Endometrial microvascular endothelial cells (primary cell): Measurements from ENCODE around the gene MEGF11. TPM values are rescaled to one million over a fixed set of nuclear protein-coding genes. Genes with fewer than 3 reads are reported as not detected.
"Not testable (repeated sequence)": the region's sequence is repeated elsewhere in the genome, so short reads cannot be mapped to it uniquely, and the experiment has no call there.

ENCODE experiments used
- in situ Hi-C: cut with HindIII; loops from 2 replicates; pipeline ENCODE4 v1.10.0; 2017; ENCODE audit warnings: low sequenced_read_pairs, low pct_unique_long_range_greater_than_20kb; ENCODE audit errors: inconsistent ontology term
- total RNA-seq: library from RNA; depleted of rRNA; stranded (reverse); fragments of >200 nt; gene quantifications from one replicate; pipeline ENCODE4 v1.2.3, GENCODE V29; 2015; ENCODE audit errors: inconsistent ontology term

The MEGF11 gene
- total RNA-seq, 1 donor from 2014 or later = not detected

GRCh38 chr15:65982627-65983322, 270.8 kb downstream of the MEGF11 start:
- in situ Hi-C loops = no loop called here

GRCh38 chr15:65981837-65982626, 271.5 kb downstream of the MEGF11 start:
- in situ Hi-C loops = no loop called here

GRCh38 chr15:65980824-65981456, 272.6 kb downstream of the MEGF11 start:
- in situ Hi-C loops = no loop called here

GRCh38 chr15:65979837-65980236, 273.7 kb downstream of the MEGF11 start:
- in situ Hi-C loops = no loop called here

GRCh38 chr15:65979316-65979715, 274.2 kb downstream of the MEGF11 start:
- in situ Hi-C loops = no loop called here

GRCh38 chr15:65978110-65978509, 275.4 kb downstream of the MEGF11 start:
- in situ Hi-C loops = no loop called here

GRCh38 chr15:65976196-65976595, 277.4 kb downstream of the MEGF11 start:
- in situ Hi-C loops = not testable (repeated sequence)

GRCh38 chr15:65971741-65971995, 281.9 kb downstream of the MEGF11 start:
- in situ Hi-C loops = no loop called here

GRCh38 chr15:65970937-65971740, 282.4 kb downstream of the MEGF11 start:
- in situ Hi-C loops = no loop called here

GRCh38 chr15:65969865-65970816, 283.4 kb downstream of the MEGF11 start:
- in situ Hi-C loops = no loop called here

- in situ Hi-C loops = no loop called here
Measured at GRCh38 chr15:65968511-65968910, 285.0 kb downstream of the MEGF11 start.

- in situ Hi-C loops = no loop called here
Measured at GRCh38 chr15:65964792-65965433, 288.6 kb downstream of the MEGF11 start.

GRCh38 chr15:65963911-65964482, 289.6 kb downstream of the MEGF11 start:
- in situ Hi-C loops = no loop called here

- in situ Hi-C loops = no loop called here
Measured at GRCh38 chr15:65963358-65963757, 290.2 kb downstream of the MEGF11 start.

- in situ Hi-C loops = no loop called here
Measured at GRCh38 chr15:65962187-65962586, 291.4 kb downstream of the MEGF11 start.

GRCh38 chr15:65960586-65960985, 293.0 kb downstream of the MEGF11 start:
- in situ Hi-C loops = no loop called here

- in situ Hi-C loops = no loop called here
Measured at GRCh38 chr15:65958835-65959234, 294.7 kb downstream of the MEGF11 start.

GRCh38 chr15:65957451-65957850, 296.1 kb downstream of the MEGF11 start:
- in situ Hi-C loops = no loop called here
